NT2/D1 (cell line): ENCODE measurements around the gene OR6C3.
"Not testable (repeated sequence)": the region's sequence is repeated elsewhere in the genome, so short reads cannot be mapped to it uniquely, and the experiment has no call there.

Experiments
- DNase-seq: peaks from one replicate; pipeline ENCODE4 v3.0.0-alpha.2; 2011; ENCODE audit warnings: low read depth, low spot score
- H3K27me3 ChIP-seq: 2 replicates; pipeline ENCODE4 v1.6.0; 2011; ENCODE audit warnings: mild to moderate bottlenecking; ENCODE audit not compliant: insufficient read length, insufficient read depth
- H3K36me3 ChIP-seq: 2 replicates; pipeline ENCODE4 v1.6.1; 2011; ENCODE audit warnings: mild to moderate bottlenecking, low read length, mixed read lengths; ENCODE audit not compliant: insufficient read depth, insufficient read length
- H3K4me1 ChIP-seq: 2 replicates; pipeline ENCODE4 v1.5.1; 2011; ENCODE audit not compliant: insufficient read depth, insufficient read length
- H3K4me3 ChIP-seq: 2 replicates; pipeline ENCODE4 v1.5.1; 2011; ENCODE audit warnings: low read depth; ENCODE audit not compliant: insufficient read length
- H3K9ac ChIP-seq: 2 replicates; pipeline ENCODE4 v1.6.0; 2011; ENCODE audit warnings: low read depth; ENCODE audit not compliant: insufficient read length
- H3K9me3 ChIP-seq: 2 replicates; pipeline ENCODE4 v1.5.1; 2011; ENCODE audit warnings: mild to moderate bottlenecking, low read length; ENCODE audit not compliant: insufficient read depth
- SUZ12 ChIP-seq: IDR thresholded peaks from 2 replicates; pipeline ENCODE4 v1.6.1; 2011; ENCODE audit not compliant: insufficient read length, insufficient read depth; ENCODE audit errors: extremely low read depth
- YY1 ChIP-seq: IDR thresholded peaks from 2 replicates; pipeline ENCODE4 v1.6.1; 2011; ENCODE audit not compliant: insufficient read length, insufficient read depth
- ZNF274 ChIP-seq: IDR thresholded peaks from 2 replicates; pipeline ENCODE4 v1.6.1; 2011; ENCODE audit warnings: mild to moderate bottlenecking, low read depth, low read length

Gene OR6C3

DNA sequence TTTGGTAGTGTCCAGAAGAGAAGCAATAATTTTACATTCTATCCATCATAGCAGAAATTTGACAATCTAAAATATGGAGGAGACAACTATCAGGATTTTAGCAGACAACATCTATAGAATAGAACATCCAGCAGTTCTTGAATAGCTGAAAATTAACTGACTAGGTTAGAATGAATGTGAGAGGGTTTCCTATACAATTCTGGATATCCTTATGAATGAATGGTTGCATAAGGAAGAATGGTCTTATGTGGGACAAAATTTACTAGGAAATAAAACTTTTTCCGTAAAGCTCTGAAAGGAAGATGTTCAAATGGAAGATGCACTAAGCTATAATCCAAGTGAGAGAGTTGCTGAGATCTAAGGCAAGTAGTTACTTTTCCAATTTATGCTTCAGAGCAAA, at the start of gene OR6C3:
TSS of gene OR6C3 (plus strand) at position 301 of the 400 bp plus-strand sequence. CDS start 955 bp downstream, outside the sequence.
- Histone ChIP-seq H3K4me1 (no peaks in the 10 kb centered on the region), H3K9me3 (peaks cover 3% of the 10 kb centered on the region; the same call in 1 of the 2 replicates), H3K9ac (no peak within 1 kb of the TSS), H3K4me3 (no peak within 1 kb of the TSS), H3K27me3 (no peaks in the 10 kb centered on the region), H3K36me3 (no peaks in the 10 kb centered on the region)
- no peak for DNase-seq
- no peak for TF ChIP-seq YY1
- TF ChIP-seq SUZ12 = no peak
- TF ChIP-seq ZNF274 = no peak

DNA sequence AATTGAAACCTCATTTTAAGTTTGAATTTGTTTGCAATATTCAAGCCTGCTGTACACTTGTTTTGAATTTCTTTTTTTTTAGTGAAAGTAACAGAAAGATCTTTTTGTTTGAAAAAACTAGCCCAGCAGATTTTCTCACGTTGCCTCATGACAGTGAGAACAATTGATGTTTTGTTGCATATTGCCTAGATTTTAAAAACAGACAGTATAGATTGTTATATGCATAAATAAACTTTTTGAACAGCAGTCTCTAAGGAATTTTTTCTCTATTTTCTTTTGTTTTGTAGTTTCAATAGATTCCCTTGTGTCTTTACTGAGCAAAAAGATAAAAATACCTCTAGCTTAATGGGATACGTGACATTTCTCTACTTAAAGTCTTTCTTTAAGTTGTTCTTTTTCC, 49.6 kb upstream of the OR6C3 start:
- no peak for DNase-seq
- H3K27me3 ChIP-seq = no peaks in the 10 kb centered on the region
- TF ChIP-seq SUZ12 = no peak
- no peak for TF ChIP-seq ZNF274
- no peak for TF ChIP-seq YY1
- no peak overlapping the region for H3K4me3 ChIP-seq
- H3K4me1 ChIP-seq = no peaks in the 10 kb centered on the region
- no peak overlapping the region for H3K9ac ChIP-seq
- no peaks in the 10 kb centered on the region for H3K36me3 ChIP-seq
- H3K9me3 ChIP-seq = no peaks in the 10 kb centered on the region

DNA sequence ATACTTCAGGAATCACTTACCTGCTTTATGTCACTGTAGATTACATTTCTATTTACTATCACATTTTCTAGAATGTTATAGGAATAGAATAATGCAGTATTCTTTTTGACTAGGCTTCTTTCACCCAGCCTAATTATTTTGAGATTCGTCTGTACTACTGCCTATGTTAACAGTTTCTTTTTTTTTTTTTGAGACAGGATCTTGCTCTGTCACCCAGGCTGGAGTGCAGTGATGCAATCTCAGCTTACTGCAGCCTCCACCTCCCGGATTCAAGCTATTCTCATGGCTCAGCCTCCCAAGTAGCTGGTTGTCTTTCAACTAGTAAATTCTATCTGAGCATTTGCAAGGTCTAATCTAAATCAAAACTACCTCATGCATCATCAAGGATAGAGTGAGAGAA, 40.5 kb upstream of the OR6C3 start:
- no peak overlapping the region for H3K4me3 ChIP-seq
- no peaks in the 10 kb centered on the region for H3K9me3 ChIP-seq
- DNase-seq = no peak
- no peaks in the 10 kb centered on the region for H3K36me3 ChIP-seq
- H3K27me3 ChIP-seq = no peaks in the 10 kb centered on the region
- no peak overlapping the region for H3K9ac ChIP-seq
- TF ChIP-seq ZNF274 (no peak), SUZ12 (no peak), YY1 (no peak)
- no peaks in the 10 kb centered on the region for H3K4me1 ChIP-seq

DNA sequence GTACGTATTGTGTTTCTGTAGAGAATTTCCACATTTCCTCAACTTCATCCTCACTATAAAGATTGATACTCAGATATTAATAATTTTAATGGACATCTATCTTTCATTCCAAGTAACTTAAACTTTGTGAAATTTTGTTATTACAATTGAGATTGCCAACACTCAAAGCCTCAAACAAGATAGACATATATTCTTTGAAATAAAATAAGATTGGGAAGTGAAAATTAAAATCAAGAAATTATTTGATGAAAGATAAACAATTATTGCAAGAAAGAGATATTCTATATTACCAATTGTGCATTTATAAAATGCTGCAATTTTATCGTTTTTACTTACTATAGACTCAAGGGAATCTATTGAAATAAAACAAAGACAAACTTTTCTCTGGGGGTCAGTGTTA, 34.1 kb upstream of the OR6C3 start, which contains the start of gene OR6C6:
TSS of gene OR6C6 (minus strand) at position 101 of the 400 bp plus-strand sequence. CDS start 1,337 bp downstream, outside the sequence.
- Histone ChIP-seq H3K27me3 (no peaks in the 10 kb centered on the region), H3K36me3 (no peaks in the 10 kb centered on the region), H3K9ac (no peak within 1 kb of the TSS), H3K4me1 (no peaks in the 10 kb centered on the region), H3K4me3 (no peak within 1 kb of the TSS), H3K9me3 (no peaks in the 10 kb centered on the region)
- DNase-seq = no peak
- TF ChIP-seq YY1 (no peak), ZNF274 (no peak), SUZ12 (no peak)

DNA sequence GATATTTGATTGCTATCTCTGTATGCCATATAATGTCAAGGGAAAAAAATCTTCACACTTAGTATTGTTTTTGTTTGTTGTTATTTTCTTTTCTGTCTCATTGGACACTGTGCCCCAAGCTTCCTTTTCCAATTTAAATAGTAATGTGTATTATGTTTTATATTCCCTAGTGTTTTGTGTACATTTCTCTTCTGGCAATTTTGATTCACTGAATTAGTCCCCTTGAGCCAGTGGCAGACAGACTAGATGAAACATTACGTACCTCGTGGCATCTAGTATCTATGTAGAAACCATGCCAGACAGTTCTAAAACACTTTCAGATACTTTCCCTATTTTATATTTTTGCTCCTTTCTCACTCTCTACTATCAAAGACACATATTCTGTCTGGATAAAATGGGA, 16.5 kb upstream of the OR6C3 start, which contains the start of gene OR6C1:
TSS of gene OR6C1 (plus strand) at position 301 of the 400 bp plus-strand sequence. CDS start 6,257 bp downstream, outside the sequence.
- no peak for TF ChIP-seq SUZ12
- TF ChIP-seq YY1 = no peak
- no peak for TF ChIP-seq ZNF274
- Histone ChIP-seq H3K9ac (no peak within 1 kb of the TSS), H3K27me3 (no peaks in the 10 kb centered on the region), H3K9me3 (no peaks in the 10 kb centered on the region), H3K36me3 (no peaks in the 10 kb centered on the region), H3K4me1 (no peaks in the 10 kb centered on the region), H3K4me3 (no peak within 1 kb of the TSS)
- DNase-seq = no peak

DNA sequence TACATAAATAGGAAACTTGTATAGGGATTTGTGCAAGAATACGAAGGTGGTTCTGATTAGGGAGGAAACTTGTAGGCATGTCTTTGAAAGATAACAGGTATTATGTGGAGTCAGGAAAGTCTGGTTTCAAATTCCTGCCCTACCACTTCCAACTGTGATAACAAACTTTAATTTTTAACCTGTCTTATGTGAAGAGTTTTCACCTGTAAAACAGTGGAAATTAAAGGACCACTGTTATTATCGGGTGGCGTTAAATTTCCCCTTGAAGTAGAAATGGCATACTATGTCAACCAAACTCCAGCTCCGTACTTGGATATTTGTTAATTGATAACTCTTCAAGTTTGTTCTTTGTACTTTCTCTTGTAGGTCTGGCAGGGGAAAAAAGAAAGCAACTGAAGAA, 10.3 kb upstream of the OR6C3 start:
- Histone ChIP-seq H3K9me3 (no peaks in the 10 kb centered on the region; the same call in 1 of the 2 replicates), H3K27me3 (no peaks in the 10 kb centered on the region), H3K4me3 (no peak overlapping the region), H3K9ac (no peak overlapping the region), H3K36me3 (no peaks in the 10 kb centered on the region), H3K4me1 (no peaks in the 10 kb centered on the region)
- no peak for DNase-seq
- TF ChIP-seq YY1 (no peak), ZNF274 (no peak), SUZ12 (no peak)

DNA sequence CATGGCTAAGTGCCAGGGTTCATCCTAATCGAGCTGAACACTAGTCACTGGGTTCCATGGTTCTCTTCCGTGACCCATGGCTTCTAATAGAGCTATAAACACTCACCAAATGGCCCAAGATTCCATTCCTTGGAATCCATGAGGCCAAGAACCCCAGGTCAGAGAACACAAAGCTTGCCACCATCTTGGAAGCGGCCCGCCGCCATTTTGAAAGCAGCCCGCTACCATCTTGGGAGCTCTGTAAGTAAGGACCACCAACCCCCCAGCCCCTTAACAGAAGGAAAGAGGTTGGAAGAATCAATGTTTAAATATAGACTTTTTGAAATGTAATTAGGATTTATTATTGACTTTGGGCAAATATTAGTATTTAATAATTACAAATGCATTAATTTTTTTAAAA, 4.7 kb upstream of the OR6C3 start:
- not testable (repeated sequence) for H3K27me3 ChIP-seq, H3K9me3 ChIP-seq, H3K36me3 ChIP-seq, H3K4me3 ChIP-seq, DNase-seq, H3K9ac ChIP-seq, H3K4me1 ChIP-seq

DNA sequence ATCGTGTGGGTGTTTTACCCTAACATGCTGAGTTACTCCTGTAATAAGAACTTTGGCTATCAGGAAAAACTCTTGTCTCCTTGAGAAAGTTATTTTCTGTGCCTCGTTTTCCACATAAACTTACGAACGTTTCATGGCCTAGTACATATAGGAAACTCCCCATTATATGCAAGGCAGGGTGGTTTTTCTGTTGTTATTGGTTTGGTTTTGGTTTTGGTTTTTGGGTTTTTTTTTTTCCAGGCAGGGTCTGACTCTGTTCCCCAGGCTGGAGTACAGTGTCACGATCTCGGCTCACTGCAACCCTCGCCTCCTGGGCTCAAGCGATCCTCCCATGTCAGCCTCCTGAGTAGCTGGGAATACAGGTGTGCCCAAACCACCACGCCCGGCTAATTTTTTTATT, 5.5 kb downstream of the OR6C3 start:
- DNase-seq = no peak
- Histone ChIP-seq H3K9me3 (peaks cover 3% of the 10 kb centered on the region), H3K27me3 (no peaks in the 10 kb centered on the region), H3K4me3 (no peak overlapping the region), H3K4me1 (no peaks in the 10 kb centered on the region), H3K9ac (no peak overlapping the region), H3K36me3 (no peaks in the 10 kb centered on the region)
- TF ChIP-seq ZNF274 = no peak
- no peak for TF ChIP-seq SUZ12
- TF ChIP-seq YY1 = no peak

DNA sequence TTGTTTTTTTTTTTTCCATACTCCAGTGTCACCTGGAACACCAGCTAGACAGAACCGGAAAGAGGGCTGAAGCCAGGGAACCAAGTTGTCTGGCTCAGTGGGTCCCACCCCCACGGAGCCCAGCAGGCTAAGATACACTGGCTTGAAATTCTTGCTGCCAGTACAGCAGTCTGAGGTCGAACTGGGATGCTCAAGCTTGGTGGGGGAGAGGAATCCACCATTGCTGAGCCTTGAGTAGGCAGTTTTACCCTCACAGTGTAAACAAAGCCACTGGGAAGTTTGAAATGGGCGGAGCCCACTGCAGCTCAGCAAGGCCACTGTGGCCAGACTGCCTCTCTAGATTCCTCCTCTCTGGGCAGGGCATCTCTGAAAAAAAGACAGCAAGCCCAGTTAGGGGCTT, 24.8 kb downstream of the OR6C3 start:
- not testable (repeated sequence) for DNase-seq, H3K4me1 ChIP-seq, H3K36me3 ChIP-seq, H3K4me3 ChIP-seq, H3K27me3 ChIP-seq, H3K9me3 ChIP-seq, H3K9ac ChIP-seq
